Measurements from ENCODE around the gene BIRC3. TPM values are rescaled to one million over a fixed set of nuclear protein-coding genes. Genes with fewer than 3 reads are reported as not detected.

The BIRC3 gene
- polyA plus RNA-seq, 1 donor (not counting 4 experiments of a cell fraction or from before 2014, with no cell fraction given): 2.1 TPM

- Histone ChIP-seq H3K4me1 (ENCODE audit: control insufficient read depth, extremely low read depth, insufficient read depth, low read length) (no peaks in the 10 kb centered on the region), H3K79me2 (ENCODE audit: control insufficient read depth, insufficient read depth, low read length) (no peaks in the 10 kb centered on the region), H3K4me2 (ENCODE audit: control insufficient read depth, extremely low read depth, insufficient read depth, low read depth, low read length) (no peak overlapping the region), H3K4me3 (ENCODE audit: control insufficient read depth in 2 of 3, extremely low read depth in 1 of 3, insufficient read depth in 2 of 3, low read depth in 1 of 3, low read length in 3 of 3) (no peak overlapping the region), H2AFZ (ENCODE audit: control insufficient read depth, low read length) (no peak overlapping the region), H3K9me3 (ENCODE audit: control insufficient read depth, low read depth, low read length) (no peaks in the 10 kb centered on the region), H3K27me3 (ENCODE audit: control insufficient read depth, extremely low read depth, insufficient read depth, low read length) (no peaks in the 10 kb centered on the region), H3K36me3 (ENCODE audit: control insufficient read depth in 2 of 2, extremely low read depth in 1 of 2, insufficient read depth in 2 of 2, low read length in 2 of 2) (peaks cover 12 to 14% of the 10 kb centered on the region in 2 experiments), H3K9ac (ENCODE audit: control insufficient read depth, extremely low read depth, insufficient read depth, low read length) (no peak overlapping the region), H3K9me1 (ENCODE audit: control insufficient read depth, extremely low read depth, insufficient read depth, low read length) (no peaks in the 10 kb centered on the region), H4K20me1 (ENCODE audit: control insufficient read depth, extremely low read depth, insufficient read depth, low read length) (no peaks in the 10 kb centered on the region), H3K27ac (ENCODE audit: control insufficient read depth, insufficient read depth, low read length) (no peak overlapping the region)
- TF ChIP-seq EZH2 (IDR thresholded peaks at IDR 0.05; ENCODE audit: low read length): no peak
- TF ChIP-seq CTCF (optimal IDR thresholded peaks at IDR 0.05 in 1 of 3, IDR thresholded peaks at IDR 0.05 in 1 of 3, conservative IDR thresholded peaks at IDR 0.05 in 1 of 3; ENCODE audit: extremely low read depth in 1 of 3, insufficient read depth in 2 of 3, low read length in 3 of 3): no peak
- dilution Hi-C loops (cut with MboI; ENCODE audit: extremely low pct_ligation_motif_present, low sequenced_read_pairs): no loop called here
- no peak for FAIRE-seq
- no peak for DNase-seq (ENCODE audit: low read depth, low spot score)
Observed at GRCh38 chr11:102385085-102386007, 68.1 kb downstream of the BIRC3 start.

- dilution Hi-C loops (cut with MboI; ENCODE audit: extremely low pct_ligation_motif_present, low sequenced_read_pairs): no loop called here
- Histone ChIP-seq H3K4me1 (ENCODE audit: control insufficient read depth, extremely low read depth, insufficient read depth, low read length) (no peaks in the 10 kb centered on the region), H3K27ac (ENCODE audit: control insufficient read depth, insufficient read depth, low read length) (no peak overlapping the region), H3K4me3 (ENCODE audit: control insufficient read depth in 2 of 3, extremely low read depth in 1 of 3, insufficient read depth in 2 of 3, low read depth in 1 of 3, low read length in 3 of 3) (no peak overlapping the region), H3K9me1 (ENCODE audit: control insufficient read depth, extremely low read depth, insufficient read depth, low read length) (no peaks in the 10 kb centered on the region), H3K79me2 (ENCODE audit: control insufficient read depth, insufficient read depth, low read length) (peaks cover 3% of the 10 kb centered on the region), H3K36me3 (ENCODE audit: control insufficient read depth in 2 of 2, extremely low read depth in 1 of 2, insufficient read depth in 2 of 2, low read length in 2 of 2) (peaks cover 15 to 18% of the 10 kb centered on the region in 2 experiments), H2AFZ (ENCODE audit: control insufficient read depth, low read length) (no peak overlapping the region), H4K20me1 (ENCODE audit: control insufficient read depth, extremely low read depth, insufficient read depth, low read length) (peaks cover 3% of the 10 kb centered on the region), H3K4me2 (ENCODE audit: control insufficient read depth, extremely low read depth, insufficient read depth, low read depth, low read length) (no peak overlapping the region), H3K27me3 (ENCODE audit: control insufficient read depth, extremely low read depth, insufficient read depth, low read length) (no peaks in the 10 kb centered on the region), H3K9me3 (ENCODE audit: control insufficient read depth, low read depth, low read length) (no peaks in the 10 kb centered on the region), H3K9ac (ENCODE audit: control insufficient read depth, extremely low read depth, insufficient read depth, low read length) (no peak overlapping the region)
- TF ChIP-seq EZH2 (IDR thresholded peaks at IDR 0.05; ENCODE audit: low read length): no peak
- no peak for TF ChIP-seq CTCF (optimal IDR thresholded peaks at IDR 0.05 in 1 of 3, IDR thresholded peaks at IDR 0.05 in 1 of 3, conservative IDR thresholded peaks at IDR 0.05 in 1 of 3; ENCODE audit: extremely low read depth in 1 of 3, insufficient read depth in 2 of 3, low read length in 3 of 3)
- FAIRE-seq (no peak), DNase-seq (ENCODE audit: low read depth, low spot score) (no peak)
Observed at GRCh38 chr11:102386136-102386734, 69.0 kb downstream of the BIRC3 start.

Measured in keratinocyte (primary cell).